HG03575 (cell line): ENCODE data around the gene ZNF536.
"Not testable (repeated sequence)": the region's sequence is repeated elsewhere in the genome, so short reads cannot be mapped to it uniquely, and the experiment has no call there.

Source experiments
- ATAC-seq: cut with Tn5 transposase; IDR thresholded peaks from one replicate; pipeline ENCODE4 v1.9.1; 2021; ENCODE audit not compliant: unreplicated experiment, insufficient number of reproducible peaks, low FRiP score; ENCODE audit errors: extremely low read depth

ZNF536 gene

DNA sequence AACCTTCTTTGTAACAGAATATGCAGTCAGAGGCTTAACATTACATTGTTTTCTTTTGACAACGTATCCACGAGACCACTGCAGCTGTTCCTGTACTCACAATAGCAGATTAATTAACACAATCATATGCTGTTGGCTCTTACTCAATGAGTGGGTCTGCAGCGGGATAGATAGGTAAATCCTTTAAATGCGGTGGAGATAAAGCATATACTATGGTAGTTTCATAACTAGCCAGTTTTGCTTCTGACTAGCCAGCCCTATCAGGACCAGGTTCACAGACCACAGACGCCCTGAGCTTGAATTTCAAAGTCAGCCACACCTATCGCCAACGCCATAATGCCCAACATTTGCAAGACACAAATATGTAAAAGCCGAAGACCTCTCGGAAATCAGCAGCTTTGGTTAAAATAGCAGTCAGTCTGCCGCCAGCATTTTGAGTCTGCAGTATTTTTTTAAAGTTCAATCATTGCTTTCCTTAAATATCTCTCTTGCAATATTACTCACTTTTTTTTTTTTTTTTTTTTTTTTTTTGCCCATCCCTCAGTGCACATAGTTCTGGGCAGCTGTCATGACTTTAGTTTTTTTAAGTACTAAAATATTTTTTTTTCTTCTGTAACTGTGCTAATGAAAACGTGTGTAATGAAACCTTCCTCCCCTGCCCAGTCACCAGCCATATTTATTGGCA is 120.5 kb downstream of the ZNF536 start:
- no peak for ATAC-seq

DNA sequence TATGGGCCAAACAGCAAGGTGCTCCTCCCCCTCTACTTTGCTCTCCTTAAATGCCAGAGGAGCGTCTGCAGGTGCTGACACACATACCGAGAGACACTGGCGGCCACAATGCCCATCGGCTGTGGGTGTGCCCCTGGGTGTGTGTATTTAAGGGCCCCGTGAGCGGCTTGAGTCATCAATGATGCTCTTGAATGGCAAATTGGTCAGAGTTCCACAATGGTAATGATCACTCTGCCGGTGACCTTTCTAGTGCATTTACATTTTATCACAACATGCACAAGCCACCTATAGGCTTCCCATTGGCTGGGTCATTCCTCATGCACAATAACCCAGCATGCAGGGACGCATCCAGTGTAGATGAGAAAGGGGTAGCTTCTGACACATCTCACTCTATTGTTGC is 124.8 kb downstream of the ZNF536 start:
- ATAC-seq, result no peak

DNA sequence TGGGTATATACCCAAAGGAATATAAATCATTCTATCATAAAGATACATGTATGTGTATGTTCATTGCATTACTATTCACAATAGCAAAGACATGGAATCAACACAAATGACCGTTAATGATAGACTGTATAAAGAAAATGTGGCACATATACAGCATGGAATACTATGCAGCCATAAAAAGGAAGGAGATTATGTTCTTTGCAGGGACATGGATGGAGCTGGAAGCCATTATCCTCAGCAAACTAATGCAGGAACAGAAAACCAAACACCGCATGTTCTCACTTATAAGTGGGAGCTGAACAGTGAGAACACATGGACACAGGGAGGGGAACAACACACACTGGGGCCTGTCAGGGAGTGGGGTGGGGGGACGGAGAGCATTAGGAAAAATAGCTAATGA is 125.9 kb downstream of the ZNF536 start:
- not testable (repeated sequence) for ATAC-seq

DNA sequence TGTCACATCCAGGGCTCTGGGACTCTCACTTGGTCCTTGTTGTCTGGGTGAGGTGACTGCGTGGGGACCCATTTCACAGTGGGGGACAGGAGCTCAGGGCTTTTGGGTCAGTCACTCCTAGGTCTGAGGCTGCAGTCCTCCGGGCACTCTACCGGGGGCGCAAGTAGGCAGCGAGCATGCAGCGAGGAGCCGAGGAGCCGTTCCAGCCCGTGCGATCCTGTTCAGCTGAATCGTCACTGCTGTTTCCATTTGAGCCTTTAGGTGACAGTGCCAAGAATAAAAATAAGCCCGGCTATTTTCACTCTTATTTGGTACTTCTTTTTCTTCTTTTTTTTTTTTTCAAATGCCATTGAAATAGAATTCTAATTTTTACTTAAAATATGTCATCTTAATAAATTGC is 126.5 kb downstream of the ZNF536 start:
- no peak for ATAC-seq

DNA sequence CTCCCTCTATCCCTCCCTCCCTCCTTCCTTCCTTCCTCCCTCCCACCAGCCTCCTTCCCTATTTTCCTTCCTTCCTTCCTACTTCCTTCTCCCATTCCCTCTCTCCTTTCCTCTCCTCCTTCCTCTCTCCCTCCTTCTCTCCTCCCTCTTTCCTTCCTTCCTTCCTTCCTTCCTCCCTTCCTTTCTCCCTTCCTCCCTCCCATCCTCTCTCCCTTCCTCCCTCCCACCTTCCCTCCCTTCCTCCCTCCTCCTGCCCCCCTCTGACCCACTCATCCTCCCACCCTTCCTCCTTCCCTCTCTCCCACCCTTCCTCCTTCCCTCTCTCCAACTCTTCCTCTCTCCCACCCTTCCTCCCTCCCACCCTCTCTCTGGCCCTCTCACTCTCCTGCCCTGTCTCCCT is 132.1 kb downstream of the ZNF536 start:
- no peak for ATAC-seq

DNA sequence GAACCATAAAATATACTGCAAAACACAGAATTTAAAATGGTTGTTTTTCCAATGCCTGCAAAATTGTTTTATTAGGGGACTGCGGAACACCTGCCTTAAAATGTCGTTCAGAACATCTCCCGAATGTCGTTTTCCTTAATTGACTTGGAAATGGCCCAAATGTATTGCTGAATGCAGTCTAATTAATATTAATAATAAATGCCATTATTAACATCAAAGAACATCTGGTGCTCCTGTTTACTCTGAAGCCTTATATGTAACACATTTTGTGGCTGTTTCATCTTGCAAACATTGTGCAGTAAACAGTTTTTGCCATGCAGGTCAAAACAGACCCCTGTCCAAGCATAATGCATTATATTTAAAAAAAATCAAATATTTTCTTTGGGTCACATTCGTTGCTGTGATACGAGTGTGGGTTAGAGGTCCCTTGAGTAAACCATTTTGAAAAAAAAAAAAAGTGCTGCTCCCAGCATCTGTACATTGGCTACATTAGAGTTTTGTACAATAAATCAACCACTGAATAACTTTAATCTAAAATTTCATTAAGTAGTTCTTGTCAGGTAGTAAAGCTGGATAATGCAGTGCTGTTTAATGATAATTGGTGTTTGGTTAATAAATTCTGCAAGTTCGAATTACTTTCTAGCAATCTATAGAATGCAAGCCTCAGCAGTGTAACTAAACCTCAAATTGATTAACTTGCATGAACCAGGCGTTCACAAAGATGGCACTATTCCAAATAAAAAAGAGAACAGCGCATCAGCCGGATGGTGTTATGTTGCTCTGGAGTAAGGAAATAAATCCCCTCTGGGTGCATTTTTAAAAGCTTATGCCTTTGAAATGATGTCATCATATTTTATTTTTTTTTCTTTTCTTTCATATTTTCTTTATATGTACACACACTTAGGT is 140.2 kb downstream of the ZNF536 start:
- ATAC-seq, result no peak

DNA sequence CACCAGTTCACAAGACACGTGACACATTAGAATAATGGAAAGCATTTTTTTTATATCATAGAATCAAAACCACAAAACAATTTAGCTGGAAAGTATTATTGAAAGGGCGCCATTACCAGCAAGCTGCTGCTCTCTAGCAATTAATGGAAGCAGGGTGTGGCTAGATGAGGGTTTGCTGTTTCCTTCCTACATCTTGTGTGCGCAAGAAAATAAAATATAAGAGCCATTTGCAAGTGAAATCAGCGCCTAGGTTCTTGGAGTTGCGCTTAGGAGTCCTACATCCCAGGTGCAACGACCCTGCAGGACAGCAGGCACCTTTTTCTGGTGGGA is 140.9 kb downstream of the ZNF536 start:
- ATAC-seq, result no peak

DNA sequence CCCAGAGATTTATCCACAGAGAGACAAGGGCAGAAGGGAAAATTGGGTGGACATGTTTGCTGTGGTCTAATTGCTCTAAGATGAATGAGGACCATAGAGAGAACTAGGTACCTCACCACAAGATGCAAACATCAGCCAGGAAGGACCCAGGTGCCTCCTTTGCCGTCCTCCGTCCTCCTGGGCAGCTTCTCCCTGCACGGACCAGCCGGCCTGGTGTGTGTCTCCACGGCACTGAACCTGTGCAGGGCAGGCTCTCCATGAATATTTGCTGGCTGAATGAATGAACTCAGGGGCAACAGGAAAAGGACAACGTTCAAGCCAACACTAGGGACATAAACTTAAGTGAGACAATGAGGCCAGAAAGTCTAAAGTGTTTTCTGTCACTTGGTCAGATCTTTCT is 143.9 kb downstream of the ZNF536 start:
- no peak for ATAC-seq

DNA sequence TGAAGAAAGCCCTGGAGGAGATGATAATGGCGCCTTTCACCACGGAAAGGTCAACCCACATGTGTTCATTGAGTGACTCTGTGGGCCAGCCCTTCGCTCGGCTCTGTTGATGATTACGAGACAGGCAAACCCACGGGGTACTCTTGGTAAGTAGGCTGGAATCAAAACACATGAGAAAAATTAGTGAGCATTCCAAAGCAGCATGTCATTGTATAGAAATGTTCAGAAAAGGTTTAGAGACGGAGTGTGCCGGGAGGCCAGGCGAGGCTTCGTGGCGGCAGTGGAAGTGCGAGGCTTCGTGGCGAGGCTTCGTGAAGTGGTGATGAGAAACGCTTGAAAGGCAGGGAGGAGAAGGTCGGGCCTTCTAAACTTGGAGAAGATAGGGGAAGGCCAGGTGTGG is 144.3 kb downstream of the ZNF536 start:
- ATAC-seq, result no peak

DNA sequence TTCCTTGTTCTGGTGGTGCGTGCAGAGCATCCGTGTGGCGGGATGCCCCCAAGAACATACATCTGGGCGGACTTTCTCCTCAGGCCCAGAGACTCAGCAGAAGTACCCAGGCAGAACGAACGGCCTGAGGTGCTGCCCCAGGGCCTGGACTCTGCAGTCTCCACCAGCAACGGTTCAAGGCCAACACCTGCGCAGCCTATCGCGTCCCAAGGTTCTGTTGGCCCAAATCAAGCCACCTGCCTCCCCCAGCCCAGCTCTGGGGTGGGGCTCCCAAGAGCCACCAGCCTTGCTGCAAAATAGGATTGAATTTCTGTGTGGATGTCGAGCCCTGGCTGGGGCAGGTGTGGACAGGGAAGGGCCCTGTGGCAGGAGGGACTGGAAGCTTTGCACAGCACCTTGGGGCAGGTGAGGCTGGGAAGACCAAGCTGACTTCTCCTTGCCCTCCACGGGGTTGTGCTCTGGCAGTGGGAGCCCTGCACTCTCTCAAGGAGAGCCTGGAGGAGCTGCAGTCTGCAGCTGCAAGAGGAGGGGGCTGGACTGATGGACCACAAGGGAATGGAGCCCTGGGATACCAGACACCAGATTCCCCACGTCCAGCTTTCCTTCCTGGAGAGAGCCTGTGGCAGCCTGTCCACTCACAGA is 146.9 kb downstream of the ZNF536 start:
- ATAC-seq, result no peak

DNA sequence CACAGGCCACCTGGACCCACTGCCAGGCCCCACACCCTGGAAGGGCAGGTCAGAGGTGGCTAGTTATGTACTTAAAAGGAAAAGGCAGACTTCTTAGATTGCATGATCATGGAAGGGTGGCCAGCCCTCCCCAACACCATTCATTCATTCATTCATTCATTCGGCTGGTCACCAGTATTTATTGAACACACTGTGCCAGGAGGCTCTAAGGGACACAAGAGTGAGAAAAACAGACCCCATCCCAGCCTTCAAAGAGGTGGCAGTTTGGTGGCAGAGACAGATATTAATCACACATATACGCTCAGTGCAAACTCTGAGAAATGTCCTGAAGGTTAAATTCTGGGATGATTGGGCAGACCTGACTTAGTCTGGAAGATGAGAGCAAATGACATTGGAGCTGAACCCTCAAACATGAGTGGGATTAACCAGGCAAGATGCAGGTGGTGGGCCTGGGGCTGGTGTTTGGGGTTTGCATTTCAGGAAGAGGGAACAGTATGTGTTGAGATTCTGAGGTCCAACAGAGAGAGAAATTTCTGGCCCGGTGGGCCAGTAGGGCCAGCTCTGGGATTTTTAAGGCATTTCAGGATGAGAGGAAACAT is 147.5 kb downstream of the ZNF536 start:
- ATAC-seq, result no peak

DNA sequence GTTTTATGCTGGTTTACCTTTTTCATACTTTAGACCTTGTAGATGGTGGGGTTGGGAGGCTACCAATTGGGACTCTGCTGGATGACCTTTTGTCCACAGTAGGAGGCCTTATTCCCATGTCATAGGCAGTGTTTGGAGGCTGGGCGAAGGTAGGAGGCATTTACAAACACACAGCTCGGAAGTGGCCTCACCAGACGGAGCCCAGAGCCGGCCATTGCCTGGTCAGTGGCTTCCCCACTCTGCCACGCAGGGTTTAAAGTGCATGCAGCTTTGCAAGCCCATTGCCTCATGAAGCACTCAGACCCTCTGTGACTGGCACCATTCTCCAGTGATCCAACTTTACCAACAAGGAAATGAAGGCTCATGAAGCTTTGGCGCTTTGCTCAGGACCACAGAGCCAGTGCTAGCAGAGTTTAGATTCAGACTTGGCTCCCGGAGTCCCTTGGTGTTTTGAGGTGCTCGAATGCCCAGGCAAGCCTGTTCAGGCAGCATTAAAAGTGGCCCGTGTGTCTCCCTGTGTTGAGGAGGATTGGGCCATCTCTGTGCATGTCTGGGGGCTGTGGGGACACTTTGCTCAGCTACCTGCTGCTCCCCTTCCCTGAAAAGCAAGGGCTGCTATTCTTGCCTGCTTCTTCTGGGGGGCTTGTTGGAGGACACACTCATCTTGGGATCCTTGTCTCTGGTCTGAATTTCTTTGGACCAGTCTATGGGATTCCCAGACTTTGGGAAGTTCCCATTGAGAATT is 148.7 kb downstream of the ZNF536 start:
- ATAC-seq, result no peak

DNA sequence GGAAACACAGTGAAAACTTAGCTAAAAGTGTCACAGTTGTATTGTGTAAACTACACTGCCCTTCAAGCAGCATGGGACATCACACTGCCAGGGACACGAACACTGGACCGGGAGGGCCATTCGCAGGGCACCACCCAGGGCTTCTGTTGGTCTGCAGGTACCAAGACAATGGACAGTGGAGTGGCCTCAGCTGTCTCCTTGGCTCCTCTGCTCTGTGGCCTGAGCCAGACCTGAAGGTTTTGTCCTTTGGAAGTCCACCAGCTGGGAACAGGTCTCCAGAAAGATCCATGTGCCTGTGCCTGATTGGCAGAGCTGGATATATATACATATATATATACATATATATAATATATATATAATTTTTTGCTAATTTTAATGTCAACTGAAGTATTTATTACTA is 149.8 kb downstream of the ZNF536 start:
- no peak for ATAC-seq

DNA sequence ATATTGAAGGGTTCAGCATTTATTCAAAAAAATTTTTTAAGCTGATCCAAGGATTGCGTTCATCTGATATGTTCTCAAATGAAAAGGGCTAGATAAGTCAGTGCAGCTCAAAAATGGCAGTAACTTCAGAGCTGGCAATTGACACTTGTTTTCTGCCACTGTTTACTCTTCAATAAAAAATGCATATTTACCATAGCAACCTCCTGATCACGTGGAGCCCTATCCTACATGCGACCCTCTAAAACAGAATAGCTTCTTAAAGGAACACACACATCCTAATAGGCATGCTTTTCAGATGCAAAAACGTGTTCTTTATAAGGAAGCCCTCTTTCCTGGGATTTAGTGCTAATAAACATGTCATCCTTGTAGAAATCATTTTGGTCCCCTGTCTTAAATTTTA is 150.2 kb downstream of the ZNF536 start:
- no peak for ATAC-seq

DNA sequence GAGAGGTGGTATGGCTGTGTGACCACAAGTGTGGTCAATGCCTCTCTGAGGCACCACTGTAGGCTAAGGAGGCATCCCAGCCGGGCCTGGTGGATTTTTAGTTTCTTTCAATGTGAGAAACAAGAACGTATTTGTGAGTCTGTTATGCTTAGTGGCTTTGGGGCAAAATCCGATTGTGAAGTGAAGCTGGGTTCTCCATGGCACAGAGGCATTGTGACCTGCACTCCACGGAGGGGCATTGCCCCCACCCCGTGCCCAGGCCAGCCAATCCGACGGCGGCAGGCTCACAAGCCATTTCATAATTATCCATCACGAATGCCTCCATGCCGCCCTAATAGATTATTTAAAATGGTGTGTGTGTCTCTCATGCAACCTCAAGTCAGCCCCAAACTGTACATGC is 151.6 kb downstream of the ZNF536 start:
- ATAC-seq, result no peak

DNA sequence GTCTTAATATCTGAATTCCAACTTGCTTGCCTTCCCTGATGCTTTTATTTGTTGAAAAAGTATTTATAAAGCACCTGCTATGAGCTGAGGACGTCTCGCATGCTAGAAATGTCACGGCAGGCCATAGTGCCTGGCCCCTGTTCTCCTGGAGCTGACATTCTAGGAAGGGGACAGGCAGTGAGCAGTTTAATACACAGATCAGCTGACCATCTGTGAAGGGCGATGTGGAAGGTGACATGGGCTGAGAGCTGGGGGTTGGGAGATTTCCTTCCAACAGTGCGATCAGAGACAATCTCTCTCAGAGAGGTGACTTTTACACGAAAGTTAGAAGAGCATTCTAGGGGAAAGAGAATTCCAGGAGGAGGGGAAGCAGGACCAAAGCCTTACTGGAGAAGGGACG is 153.2 kb downstream of the ZNF536 start:
- no peak for ATAC-seq

DNA sequence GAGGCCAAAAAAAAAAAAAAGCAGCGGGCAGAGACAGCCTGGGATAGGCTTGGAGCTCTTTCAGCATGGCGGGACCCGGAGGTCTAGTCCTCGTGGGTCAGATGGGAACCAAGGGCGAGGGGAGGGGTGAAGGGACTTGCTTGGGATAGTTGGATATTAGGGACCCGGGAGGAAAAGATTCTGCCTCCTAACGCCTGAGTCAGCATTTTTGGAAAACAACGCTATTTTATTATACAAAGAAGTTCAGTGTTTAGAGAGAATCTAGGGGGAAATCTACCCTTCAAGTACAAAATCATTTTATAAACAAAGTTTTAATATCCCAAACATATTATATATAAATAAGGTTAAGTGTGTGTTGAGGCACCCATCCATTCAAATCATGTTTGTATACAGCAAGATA is 156.7 kb downstream of the ZNF536 start:
- ATAC-seq, result no peak

DNA sequence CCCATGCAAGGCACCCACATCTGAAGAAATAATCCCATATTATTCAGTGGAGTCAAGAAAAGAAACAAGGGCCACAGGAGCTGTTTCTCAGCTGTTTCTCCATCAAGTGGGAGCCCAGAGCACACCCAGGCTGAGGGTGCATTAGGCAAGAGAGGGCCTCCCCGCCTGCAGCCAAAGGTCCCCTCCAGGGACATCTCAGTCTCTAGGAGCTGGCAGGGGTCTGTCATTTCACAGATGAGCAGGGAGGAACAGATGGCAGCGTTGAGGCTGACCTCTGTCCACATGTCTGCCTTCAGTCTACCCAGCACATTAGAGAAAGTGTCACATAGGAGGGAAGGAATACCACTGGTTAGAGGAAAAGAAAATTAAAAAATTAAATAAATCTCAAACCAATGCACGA is 157.7 kb downstream of the ZNF536 start:
- no peak for ATAC-seq

DNA sequence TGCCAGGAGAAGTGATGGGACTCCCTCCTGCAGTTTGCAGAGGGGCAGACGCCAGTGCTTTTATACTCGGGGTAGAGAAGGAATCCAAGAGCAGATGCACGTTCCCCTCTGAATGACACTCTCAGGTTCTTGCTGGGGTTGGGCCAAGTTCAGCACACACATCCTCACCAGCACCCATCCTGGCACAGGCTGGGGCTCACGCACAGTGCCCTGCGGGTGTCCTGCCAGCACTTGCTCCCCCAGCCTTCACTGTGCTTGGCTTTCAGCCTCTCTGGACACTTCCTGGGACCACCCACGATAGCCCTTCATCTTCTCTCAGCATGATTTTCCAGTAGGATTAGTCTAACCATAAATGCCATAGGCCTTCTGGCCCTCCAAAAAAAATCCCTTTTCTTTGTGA is 158.6 kb downstream of the ZNF536 start:
- ATAC-seq, result no peak
